A673 (cell line): Measurements from ENCODE around the gene RHOB. TPM values are rescaled to one million over a fixed set of nuclear protein-coding genes. Genes with fewer than 3 reads are reported as not detected.

ENCODE experiments used
- BruUV-seq: library from RNA; stranded (reverse); fragments of 400-500 nt; replicated peaks from 2 replicates; lab custom pipeline; 2021; lab: Mats Ljungman, UMichigan
- CTCF ChIA-PET: fragments of 300-600 bp; sonication (Branson Sonifier 250); formaldehyde crosslinking; loops from one replicate; lab custom pipeline; 2022; ENCODE audit warnings: antibody characterized with exemption; lab: Charles Lee
- POLR2A ChIA-PET: fragments of 300-600 bp; sonication (Branson Sonifier 250); formaldehyde crosslinking; loops from one replicate; lab custom pipeline; 2022; ENCODE audit warnings: antibody characterized with exemption; ENCODE audit not compliant: low non-redundant PET; lab: Charles Lee
- DNase-seq: peaks from one replicate; pipeline ENCODE4 v3.0.0-alpha.2; 2015; ENCODE audit warnings: low spot score
- H3K27ac ChIP-seq: fragments of 200-600 bp; sonication (generic); 2 replicates; pipeline ENCODE4 v1.5.1; 2016; ENCODE audit warnings: mixed run types, low read depth, mild to moderate bottlenecking, mixed read lengths, antibody characterized with exemption, low read length; ENCODE audit not compliant: poor library complexity, severe bottlenecking
- H3K27me3 ChIP-seq: fragments of 200-600 bp; sonication (generic); replicated peaks from 2 replicates; pipeline ENCODE4 v1.6.1; 2017; ENCODE audit warnings: mixed run types, low read depth, mild to moderate bottlenecking, mixed read lengths, antibody characterized with exemption, low read length; ENCODE audit not compliant: insufficient read depth, poor library complexity
- H3K36me3 ChIP-seq: fragments of 200-600 bp; sonication (generic); 2 replicates; pipeline ENCODE4 v1.6.1; 2016; ENCODE audit warnings: mixed run types, mild to moderate bottlenecking, mixed read lengths, antibody characterized with exemption, low read length; ENCODE audit not compliant: insufficient read depth, poor library complexity, severe bottlenecking
- H3K4me1 ChIP-seq: fragments of 200-600 bp; sonication (generic); 2 replicates; pipeline ENCODE4 v1.6.1; 2017; ENCODE audit warnings: mixed run types, mild to moderate bottlenecking, mixed read lengths, antibody characterized with exemption, low read length; ENCODE audit not compliant: insufficient read depth, poor library complexity, severe bottlenecking
- H3K4me3 ChIP-seq: fragments of 200-600 bp; sonication (generic); 2 replicates; pipeline ENCODE4 v1.5.1; 2016; ENCODE audit warnings: low read depth, mixed run types, mild to moderate bottlenecking, mixed read lengths, low read length; ENCODE audit not compliant: poor library complexity, severe bottlenecking
- H3K9me3 ChIP-seq: fragments of 200-600 bp; sonication (generic); 2 replicates; pipeline ENCODE4 v1.6.1; 2016; ENCODE audit warnings: mixed run types, low read depth, mild to moderate bottlenecking, mixed read lengths, antibody characterized with exemption, low read length; ENCODE audit not compliant: poor library complexity, severe bottlenecking
- CTCF ChIP-seq: fragments of 300-800, 200-600 bp; sonication (generic); conservative IDR thresholded peaks from 2 replicates; pipeline ENCODE4 v1.5.1; 2017; ENCODE audit warnings: low read depth, mild to moderate bottlenecking, antibody characterized with exemption, low read length, moderate library complexity, mixed read lengths
- EZH2 ChIP-seq: fragments of 200-600 bp; sonication (generic); IDR thresholded peaks from 2 replicates; pipeline ENCODE4 v1.6.1; 2017; ENCODE audit warnings: borderline replicate concordance, low read depth, mild to moderate bottlenecking, mixed read lengths, antibody characterized with exemption, low read length; ENCODE audit not compliant: poor library complexity, severe bottlenecking
- intact Hi-C: fragments of 100-400 bp; cut with micrococcal nuclease; formaldehyde crosslinking; loops from one replicate; pipeline ENCODE4 v1.10.0; 2022; ENCODE audit not compliant: unreplicated experiment
- total RNA-seq: library from RNA; stranded (reverse); gene quantifications from 2 replicates; pipeline ENCODE4 v1.2.3, GENCODE V29; 2021

Gene RHOB
- total RNA-seq, 1 experiment from 2014 or later, result 31.5 TPM

DNA sequence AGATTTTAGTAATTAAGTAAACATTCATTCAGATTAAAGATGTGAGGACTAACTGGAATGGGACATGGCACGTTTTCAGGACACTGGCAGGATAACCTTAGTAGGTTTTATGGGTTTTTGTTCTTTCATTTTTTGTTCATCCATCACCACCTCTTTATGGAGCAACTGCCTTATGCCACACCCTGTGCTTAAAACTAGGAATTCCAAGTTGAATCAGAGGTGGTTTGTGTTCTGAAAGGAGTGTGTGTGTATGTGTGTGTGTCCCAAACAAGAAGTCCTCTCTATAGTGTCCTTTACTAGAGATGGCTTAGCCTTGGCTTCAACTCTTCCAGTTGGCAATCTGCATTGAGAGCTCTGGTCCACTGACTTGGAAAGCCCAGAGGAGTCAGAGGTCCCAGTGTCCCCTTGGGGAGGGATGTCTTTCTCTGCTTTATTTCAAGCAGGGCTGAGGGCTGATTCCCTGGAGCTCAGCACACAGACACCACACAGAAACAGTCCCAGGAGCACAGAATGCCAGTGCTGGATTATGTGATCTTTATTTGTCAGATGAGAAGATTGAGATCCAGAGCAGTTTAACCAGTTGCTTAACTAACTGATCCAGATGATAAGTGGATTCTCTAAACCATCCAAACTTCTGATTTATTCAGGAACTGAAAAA is 25.2 kb downstream of the RHOB start:
- H3K4me3 ChIP-seq, result no peak overlapping the region
- ChIA-PET POLR2A (no interaction called here), CTCF (no interaction called here)
- H3K27me3 ChIP-seq, result no peaks in the 10 kb centered on the region
- DNase-seq, result no peak
- H3K9me3 ChIP-seq, result no peaks in the 10 kb centered on the region
- no peaks in the 10 kb centered on the region for H3K4me1 ChIP-seq
- no peak for TF ChIP-seq EZH2
- no peak for TF ChIP-seq CTCF
- no peaks in the 10 kb centered on the region for H3K36me3 ChIP-seq
- intact Hi-C loops, result no loop called here
- no TSS peak for BruUV-seq
- no peak overlapping the region for H3K27ac ChIP-seq

DNA sequence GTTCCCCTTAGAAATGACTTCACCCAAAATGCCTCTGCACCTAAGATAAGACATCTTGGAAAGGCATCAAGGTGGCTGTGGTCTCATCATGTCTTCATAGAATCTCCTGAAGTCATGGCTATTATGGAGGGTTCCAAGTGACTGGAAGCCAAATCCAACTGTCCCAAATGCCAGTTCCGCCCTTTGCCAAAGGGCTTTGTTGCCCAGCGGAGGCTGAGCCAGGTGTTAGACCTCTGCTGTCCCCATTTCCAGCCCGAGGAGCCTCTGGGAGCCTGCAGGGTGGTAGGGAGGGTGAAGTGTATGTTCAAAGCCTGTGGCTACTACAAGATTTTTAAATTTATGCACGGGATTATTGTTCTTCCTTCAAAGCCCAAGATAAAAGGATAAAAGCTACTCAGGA is 25.7 kb downstream of the RHOB start:
- POLR2A ChIA-PET, result no interaction called here
- TF ChIP-seq CTCF (no peak), EZH2 (no peak)
- no peak for DNase-seq
- Histone ChIP-seq H3K27me3 (no peaks in the 10 kb centered on the region), H3K9me3 (no peaks in the 10 kb centered on the region), H3K4me3 (no peak overlapping the region), H3K36me3 (no peaks in the 10 kb centered on the region), H3K27ac (no peak overlapping the region), H3K4me1 (no peaks in the 10 kb centered on the region)
- CTCF ChIA-PET, result no interaction called here
- intact Hi-C loops, result no loop called here
- BruUV-seq, result no TSS peak

DNA sequence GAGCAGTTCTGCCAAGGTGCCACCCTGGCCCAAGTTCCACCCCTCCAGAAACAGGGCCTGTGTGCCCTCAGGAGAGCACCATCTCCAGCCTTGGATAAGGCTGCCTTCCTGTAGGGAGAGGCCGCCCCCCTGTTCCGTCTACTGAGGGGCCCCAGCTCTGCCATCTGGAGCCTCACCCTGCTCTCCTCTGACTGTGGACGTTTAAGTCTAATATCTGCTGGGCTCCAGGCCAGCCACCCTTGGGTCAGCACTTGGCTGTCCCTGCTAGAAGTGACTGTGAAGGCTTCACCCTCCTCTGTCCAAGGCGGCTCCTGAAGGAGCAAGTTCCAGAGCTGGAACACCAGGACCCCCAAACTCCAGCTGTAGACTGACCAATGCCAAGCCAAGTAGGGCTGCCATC is 26.3 kb downstream of the RHOB start:
- BruUV-seq, result no TSS peak
- TF ChIP-seq EZH2 (no peak), CTCF (no peak)
- Histone ChIP-seq H3K36me3 (no peaks in the 10 kb centered on the region), H3K4me1 (no peaks in the 10 kb centered on the region), H3K4me3 (no peak overlapping the region), H3K27ac (no peak overlapping the region), H3K9me3 (no peaks in the 10 kb centered on the region), H3K27me3 (no peaks in the 10 kb centered on the region)
- no peak for DNase-seq
- intact Hi-C loops, result no loop called here
- ChIA-PET CTCF (no interaction called here), POLR2A (no interaction called here)
